22Rv1 (cell line): Measurements from ENCODE around the gene NOS3.
A peak's percentile ranks its signal among the peaks of the same experiment; 100 is the strongest.

Experiments used
- H3K27ac ChIP-seq: fragments of 450-650 bp; 2 replicates; pipeline ENCODE4 v1.5.1; 2017
- ZFX ChIP-seq: fragments of 450-650 bp; IDR thresholded peaks from 2 replicates; pipeline ENCODE4 v1.6.1; 2017; ENCODE audit warnings: antibody characterized with exemption, borderline replicate concordance
- TF ChIP-seq, protein P1 (sequence below): fragments of 450-650 bp; IDR thresholded peaks from 2 replicates; pipeline ENCODE4 v1.5.1; 2017; ENCODE audit warnings: mild to moderate bottlenecking

Gene NOS3

DNA sequence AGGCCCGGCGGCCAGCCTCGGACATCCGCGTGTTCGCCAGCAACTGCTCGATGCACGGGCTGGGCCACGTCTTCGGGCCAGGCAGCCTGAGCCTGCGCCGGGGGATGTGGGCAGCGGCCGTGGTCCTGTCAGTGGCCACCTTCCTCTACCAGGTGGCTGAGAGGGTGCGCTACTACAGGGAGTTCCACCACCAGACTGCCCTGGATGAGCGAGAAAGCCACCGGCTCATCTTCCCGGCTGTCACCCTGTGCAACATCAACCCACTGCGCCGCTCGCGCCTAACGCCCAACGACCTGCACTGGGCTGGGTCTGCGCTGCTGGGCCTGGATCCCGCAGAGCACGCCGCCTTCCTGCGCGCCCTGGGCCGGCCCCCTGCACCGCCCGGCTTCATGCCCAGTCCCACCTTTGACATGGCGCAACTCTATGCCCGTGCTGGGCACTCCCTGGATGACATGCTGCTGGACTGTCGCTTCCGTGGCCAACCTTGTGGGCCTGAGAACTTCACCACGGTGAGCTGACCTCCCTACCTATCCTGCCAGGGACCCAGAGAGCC, 58.2 kb downstream of the NOS3 start:
- no peak for TF ChIP-seq ZFX
- TF ChIP-seq, protein P1, sequence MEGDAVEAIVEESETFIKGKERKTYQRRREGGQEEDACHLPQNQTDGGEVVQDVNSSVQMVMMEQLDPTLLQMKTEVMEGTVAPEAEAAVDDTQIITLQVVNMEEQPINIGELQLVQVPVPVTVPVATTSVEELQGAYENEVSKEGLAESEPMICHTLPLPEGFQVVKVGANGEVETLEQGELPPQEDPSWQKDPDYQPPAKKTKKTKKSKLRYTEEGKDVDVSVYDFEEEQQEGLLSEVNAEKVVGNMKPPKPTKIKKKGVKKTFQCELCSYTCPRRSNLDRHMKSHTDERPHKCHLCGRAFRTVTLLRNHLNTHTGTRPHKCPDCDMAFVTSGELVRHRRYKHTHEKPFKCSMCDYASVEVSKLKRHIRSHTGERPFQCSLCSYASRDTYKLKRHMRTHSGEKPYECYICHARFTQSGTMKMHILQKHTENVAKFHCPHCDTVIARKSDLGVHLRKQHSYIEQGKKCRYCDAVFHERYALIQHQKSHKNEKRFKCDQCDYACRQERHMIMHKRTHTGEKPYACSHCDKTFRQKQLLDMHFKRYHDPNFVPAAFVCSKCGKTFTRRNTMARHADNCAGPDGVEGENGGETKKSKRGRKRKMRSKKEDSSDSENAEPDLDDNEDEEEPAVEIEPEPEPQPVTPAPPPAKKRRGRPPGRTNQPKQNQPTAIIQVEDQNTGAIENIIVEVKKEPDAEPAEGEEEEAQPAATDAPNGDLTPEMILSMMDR = no peak

DNA sequence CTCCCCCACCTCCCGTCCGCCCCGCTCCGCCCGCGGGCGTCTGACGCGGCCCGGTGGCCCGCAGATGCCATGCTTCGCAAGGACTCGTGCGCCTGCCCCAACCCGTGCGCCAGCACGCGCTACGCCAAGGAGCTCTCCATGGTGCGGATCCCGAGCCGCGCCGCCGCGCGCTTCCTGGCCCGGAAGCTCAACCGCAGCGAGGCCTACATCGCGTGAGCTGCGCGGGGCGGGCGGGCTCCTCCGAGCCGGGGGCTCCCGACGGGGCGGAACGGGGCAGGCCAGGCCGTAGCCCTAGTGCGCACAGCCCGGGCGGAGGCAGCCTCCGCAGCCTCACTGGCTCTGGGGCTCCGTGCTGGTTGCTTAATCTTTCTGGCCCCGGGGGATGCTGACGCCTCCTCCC, 60.3 kb downstream of the NOS3 start:
- H3K27ac ChIP-seq = no peak overlapping the region
- TF ChIP-seq ZFX = no peak
- TF ChIP-seq, protein P1 = no peak

More for the DNA sequence above, 58.2 kb downstream of the NOS3 start:
- no peak overlapping the region for H3K27ac ChIP-seq

DNA sequence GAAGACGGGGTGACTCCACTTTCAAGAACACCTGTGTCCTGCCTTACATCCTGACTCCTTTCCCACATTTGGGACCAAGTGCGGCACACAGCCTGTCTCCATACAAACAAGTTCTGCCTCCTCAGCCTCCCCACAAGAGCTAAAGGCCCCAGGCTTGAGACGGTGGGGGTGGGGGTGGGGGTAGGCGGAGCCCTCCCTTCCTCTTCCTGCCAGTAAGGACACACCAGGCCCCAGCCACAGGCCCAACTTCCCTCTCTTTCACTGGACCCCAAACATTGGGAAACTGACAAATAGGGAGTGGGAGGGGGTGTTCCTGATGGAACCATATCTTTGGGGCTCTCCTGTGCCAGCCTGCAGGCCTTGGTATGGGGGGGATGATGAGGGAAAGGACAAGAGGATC, 62.3 kb downstream of the NOS3 start:
- TF ChIP-seq, protein P1 = no peak
- no peak for TF ChIP-seq ZFX
- no peak overlapping the region for H3K27ac ChIP-seq

DNA sequence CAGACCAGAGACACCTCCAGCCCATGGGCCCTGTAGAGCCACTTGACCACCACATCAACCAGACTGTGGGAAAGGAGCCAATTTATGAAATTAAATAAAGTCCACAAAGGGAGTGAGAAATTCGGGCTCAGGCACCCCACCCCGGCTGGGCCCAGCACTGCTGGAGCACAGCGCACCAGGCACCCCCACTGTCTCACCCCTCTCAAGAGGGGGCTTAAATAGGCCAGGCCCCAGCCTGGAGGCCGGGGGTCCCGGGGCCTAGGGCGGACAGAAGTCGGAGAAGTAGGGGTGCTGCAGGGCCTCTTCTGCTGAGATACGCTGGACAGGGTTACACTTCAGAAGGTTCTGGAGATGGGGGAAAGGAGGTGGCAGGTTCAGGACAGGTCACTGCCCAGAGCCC, 62.9 kb downstream of the NOS3 start:
- no peak overlapping the region for H3K27ac ChIP-seq
- no peak for TF ChIP-seq ZFX
- TF ChIP-seq, protein P1 = no peak

DNA sequence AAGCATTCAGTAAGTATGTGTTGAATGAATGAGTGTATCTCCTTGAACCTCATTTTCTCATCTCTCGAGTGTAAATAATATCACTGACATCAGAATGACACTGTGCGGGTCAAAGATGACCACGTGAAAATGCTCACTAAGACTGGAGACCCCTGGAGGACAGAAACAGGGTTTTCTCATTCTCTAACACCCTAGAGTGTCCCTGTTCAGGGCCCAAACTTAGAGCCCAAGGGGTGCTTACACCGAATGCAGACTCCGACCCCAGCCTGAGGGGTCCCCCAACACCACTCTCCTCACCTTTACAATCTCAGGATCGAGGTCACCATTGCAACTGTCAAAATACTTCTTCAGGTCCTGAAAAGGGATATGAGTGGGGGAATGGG, 65.5 kb downstream of the NOS3 start:
- H3K27ac ChIP-seq = no peak overlapping the region
- TF ChIP-seq ZFX = no peak
- TF ChIP-seq, protein P1 = no peak

DNA sequence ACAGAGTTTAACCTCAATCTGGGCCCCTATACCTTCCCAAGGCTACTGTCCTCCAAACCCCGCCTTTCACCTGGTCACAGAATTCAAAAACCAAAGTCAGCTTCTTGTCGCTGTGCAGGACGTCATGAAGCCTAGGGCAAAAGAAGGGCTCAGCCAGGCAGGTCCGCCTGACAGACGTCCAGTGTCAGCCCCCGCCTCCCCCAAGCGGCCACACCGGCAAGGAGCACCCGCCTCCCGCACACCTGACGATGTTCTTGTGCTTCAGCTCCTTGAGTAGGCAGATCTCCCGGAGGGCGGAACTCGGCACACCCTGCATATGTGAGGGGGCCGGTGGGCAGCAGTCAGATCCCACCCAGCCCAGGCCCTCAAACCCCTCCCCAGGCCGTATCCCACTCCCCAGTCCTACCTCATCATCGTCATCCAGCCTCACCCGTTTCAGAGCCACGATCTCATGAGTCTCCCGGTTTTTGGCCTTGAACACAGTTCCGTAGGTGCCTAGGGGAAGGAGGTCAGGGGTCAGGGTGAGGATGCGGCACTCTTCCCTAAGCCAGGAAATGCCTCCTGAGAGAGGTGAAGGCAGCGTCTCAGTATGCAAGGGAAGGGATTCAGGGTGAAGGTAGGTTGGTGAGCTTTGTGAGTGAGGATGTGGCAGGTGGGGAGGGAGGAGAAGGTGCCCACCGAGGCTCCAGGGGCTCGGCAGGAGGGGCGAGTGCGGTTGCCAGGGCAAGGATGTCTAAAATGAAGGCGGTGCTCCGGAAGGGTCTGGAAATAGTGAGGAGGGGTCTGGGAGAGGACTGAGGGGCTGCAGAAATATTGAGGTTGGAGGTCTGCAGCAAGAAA, 66.1 kb downstream of the NOS3 start:
- peak overlapping the region; percentile 96 for H3K27ac ChIP-seq

More for the DNA sequence above, 66.1 kb downstream of the NOS3 start:
- TF ChIP-seq, protein P1 = no peak
- TF ChIP-seq ZFX = no peak
